PFSK-1 (cell line): ENCODE data around the gene CDHR5.

Source experiments
- FOXP2 ChIP-seq: optimal IDR thresholded peaks from 2 replicates; pipeline ENCODE3; 2011; ENCODE audit warnings: borderline replicate concordance, control low read depth, inconsistent platforms; ENCODE audit not compliant: insufficient read depth; ENCODE audit errors: extremely low read length, extremely low read depth
- POLR2AphosphoS5 ChIP-seq: IDR thresholded peaks from 2 replicates; pipeline ENCODE4 v1.6.1; 2012; ENCODE audit warnings: low read depth, mild to moderate bottlenecking, control low read depth, low read length, moderate library complexity
- SIN3A ChIP-seq: IDR thresholded peaks from 2 replicates; pipeline ENCODE4 v1.6.1; 2012; ENCODE audit warnings: mild to moderate bottlenecking, low read length, moderate library complexity, borderline replicate concordance; ENCODE audit not compliant: insufficient read depth
- TAF1 ChIP-seq: IDR thresholded peaks from 2 replicates; pipeline ENCODE4 v1.6.1; 2012; ENCODE audit warnings: low read length, control low read depth, borderline replicate concordance; ENCODE audit not compliant: insufficient read depth
- TF ChIP-seq, protein P1 (sequence below), 2 experiments: IDR thresholded peaks; 2 replicates each; pipeline versions ENCODE4 v1.6.1 to v1.8.0; 2011 to 2012; ENCODE audit warnings: low read depth in 2 of 2, low read length in 2 of 2, control low read depth in 1 of 2, inconsistent platforms in 1 of 2, mild to moderate bottlenecking in 1 of 2, moderate library complexity in 1 of 2; ENCODE audit not compliant: insufficient read depth in 1 of 2

CDHR5 gene

GRCh38 chr11:586376-587316 is 38.1 kb downstream of the CDHR5 start:
- no peak for TF ChIP-seq FOXP2
- TF ChIP-seq POLR2AphosphoS5: no peak
- TF ChIP-seq, protein P1, sequence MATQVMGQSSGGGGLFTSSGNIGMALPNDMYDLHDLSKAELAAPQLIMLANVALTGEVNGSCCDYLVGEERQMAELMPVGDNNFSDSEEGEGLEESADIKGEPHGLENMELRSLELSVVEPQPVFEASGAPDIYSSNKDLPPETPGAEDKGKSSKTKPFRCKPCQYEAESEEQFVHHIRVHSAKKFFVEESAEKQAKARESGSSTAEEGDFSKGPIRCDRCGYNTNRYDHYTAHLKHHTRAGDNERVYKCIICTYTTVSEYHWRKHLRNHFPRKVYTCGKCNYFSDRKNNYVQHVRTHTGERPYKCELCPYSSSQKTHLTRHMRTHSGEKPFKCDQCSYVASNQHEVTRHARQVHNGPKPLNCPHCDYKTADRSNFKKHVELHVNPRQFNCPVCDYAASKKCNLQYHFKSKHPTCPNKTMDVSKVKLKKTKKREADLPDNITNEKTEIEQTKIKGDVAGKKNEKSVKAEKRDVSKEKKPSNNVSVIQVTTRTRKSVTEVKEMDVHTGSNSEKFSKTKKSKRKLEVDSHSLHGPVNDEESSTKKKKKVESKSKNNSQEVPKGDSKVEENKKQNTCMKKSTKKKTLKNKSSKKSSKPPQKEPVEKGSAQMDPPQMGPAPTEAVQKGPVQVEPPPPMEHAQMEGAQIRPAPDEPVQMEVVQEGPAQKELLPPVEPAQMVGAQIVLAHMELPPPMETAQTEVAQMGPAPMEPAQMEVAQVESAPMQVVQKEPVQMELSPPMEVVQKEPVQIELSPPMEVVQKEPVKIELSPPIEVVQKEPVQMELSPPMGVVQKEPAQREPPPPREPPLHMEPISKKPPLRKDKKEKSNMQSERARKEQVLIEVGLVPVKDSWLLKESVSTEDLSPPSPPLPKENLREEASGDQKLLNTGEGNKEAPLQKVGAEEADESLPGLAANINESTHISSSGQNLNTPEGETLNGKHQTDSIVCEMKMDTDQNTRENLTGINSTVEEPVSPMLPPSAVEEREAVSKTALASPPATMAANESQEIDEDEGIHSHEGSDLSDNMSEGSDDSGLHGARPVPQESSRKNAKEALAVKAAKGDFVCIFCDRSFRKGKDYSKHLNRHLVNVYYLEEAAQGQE (IDR thresholded peaks at IDR 0.05; ENCODE audit: insufficient read depth in 1 of 2, low read depth in 2 of 2, low read length in 2 of 2): no peak
- TF ChIP-seq TAF1: no peak
- no peak for TF ChIP-seq SIN3A

DNA sequence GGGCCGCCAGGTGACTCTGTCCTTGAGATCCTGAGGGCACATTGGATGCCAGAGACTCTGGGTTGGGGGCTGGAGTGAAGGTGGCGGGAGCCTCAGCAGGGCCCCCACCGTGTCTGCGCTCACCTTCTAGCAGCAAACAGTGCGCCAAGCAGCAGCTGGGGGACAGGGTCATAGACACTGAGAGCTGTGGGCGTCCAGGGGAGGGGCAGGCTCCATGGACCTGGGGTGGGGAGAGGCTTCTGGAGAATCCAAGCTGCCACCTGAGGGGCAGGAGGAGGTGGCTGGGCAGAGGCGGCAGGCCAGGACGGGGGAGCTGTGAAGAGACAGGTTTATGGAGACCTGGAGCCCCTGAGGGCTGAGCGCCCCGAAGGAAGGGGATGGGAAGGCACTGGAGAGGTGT is 40.5 kb downstream of the CDHR5 start:
- TF ChIP-seq TAF1: no peak
- no peak for TF ChIP-seq POLR2AphosphoS5
- TF ChIP-seq, protein P1 (IDR thresholded peaks at IDR 0.05; ENCODE audit: insufficient read depth in 1 of 2, low read depth in 2 of 2, low read length in 2 of 2): no peak
- TF ChIP-seq FOXP2: no peak
- TF ChIP-seq SIN3A: no peak

- TF ChIP-seq FOXP2 (no peak), SIN3A (no peak), POLR2AphosphoS5 (no peak), TAF1 (no peak)
- TF ChIP-seq, protein P1 (IDR thresholded peaks at IDR 0.05; ENCODE audit: insufficient read depth in 1 of 2, low read depth in 2 of 2, low read length in 2 of 2): no peak
Measured at GRCh38 chr11:581752-582151, 43.0 kb downstream of the CDHR5 start.

DNA sequence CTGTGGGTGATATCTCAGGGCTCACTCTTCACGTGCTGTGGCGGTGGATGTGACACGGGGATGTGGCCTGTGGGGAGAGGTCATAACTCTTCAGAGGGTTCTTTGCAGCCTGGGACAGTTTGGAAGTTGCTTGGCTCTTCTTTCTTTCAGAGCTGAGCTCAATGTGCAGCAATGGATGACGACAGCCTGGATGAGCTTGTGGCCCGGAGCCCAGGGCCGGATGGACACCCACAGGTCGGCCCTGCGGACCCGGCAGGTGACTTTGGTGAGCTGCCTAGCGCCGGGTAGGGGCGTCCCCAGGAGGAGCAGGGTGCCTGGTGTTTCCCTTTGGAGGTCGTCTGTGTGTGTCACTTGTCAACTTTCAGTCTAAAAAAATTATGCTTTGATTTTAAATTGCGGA is 43.4 kb downstream of the CDHR5 start:
- TF ChIP-seq FOXP2 (no peak), TAF1 (no peak), SIN3A (no peak), POLR2AphosphoS5 (no peak)
- TF ChIP-seq, protein P1 (IDR thresholded peaks at IDR 0.05; ENCODE audit: insufficient read depth in 1 of 2, low read depth in 2 of 2, low read length in 2 of 2): no peak
